IMR-90 (cell line): ENCODE results near the gene GBX2. TPM values are rescaled to one million over a fixed set of nuclear protein-coding genes. Genes with fewer than 3 reads are reported as not detected.

Source experiments
- ATAC-seq: fragments of 200-7000 bp; cut with Tn5 transposase; 2 replicates; pipeline ENCODE4 v1.9.1; 2020; ENCODE audit warnings: low read depth, mild to moderate bottlenecking, moderate library complexity
- BruUV-seq: library from RNA; stranded (reverse); fragments of 400-500 nt; replicated peaks from 2 replicates; lab custom pipeline; 2021; lab: Mats Ljungman, UMichigan
- CTCF ChIA-PET: fragments of 300-600 bp; formaldehyde crosslinking; extraction: SDS; loops from one replicate; lab custom pipeline; 2021; ENCODE audit warnings: antibody characterized with exemption; lab: Yijun Ruan, JAX
- POLR2A ChIA-PET: fragments of 300-600 bp; sonication (Branson Sonifier 250); formaldehyde crosslinking; loops from one replicate; lab custom pipeline; 2022; ENCODE audit warnings: antibody characterized with exemption; ENCODE audit not compliant: unreplicated experiment; lab: Charles Lee
- DNase-seq: peaks from one replicate; pipeline ENCODE4 v3.0.0; 2013
- H2AFZ ChIP-seq: replicated peaks from 2 replicates; pipeline ENCODE3; 2013; ENCODE audit warnings: low read length, mild to moderate bottlenecking; ENCODE audit not compliant: poor library complexity
- H2AK5ac ChIP-seq: 2 replicates; pipeline ENCODE4 v1.6.1; 2013; ENCODE audit warnings: low read depth, low read length, inconsistent platforms
- H2AK9ac ChIP-seq: replicated peaks from 2 replicates; pipeline ENCODE3; 2013; ENCODE audit warnings: mild to moderate bottlenecking, low read depth, low read length, moderate library complexity; ENCODE audit not compliant: poor library complexity
- H2BK120ac ChIP-seq: 2 replicates; pipeline ENCODE4 v1.6.1; 2013; ENCODE audit warnings: low read depth, low read length, inconsistent platforms
- H2BK15ac ChIP-seq: 3 replicates; pipeline ENCODE4 v1.6.1; 2013; ENCODE audit warnings: low read depth, low read length, inconsistent platforms
- H2BK20ac ChIP-seq: 2 replicates; pipeline ENCODE4 v1.6.1; 2013; ENCODE audit warnings: low read depth, mild to moderate bottlenecking, inconsistent platforms, low read length, moderate library complexity
- H2BK5ac ChIP-seq: 2 replicates; pipeline ENCODE4 v1.6.1; 2013; ENCODE audit warnings: mild to moderate bottlenecking, low read depth, low read length, inconsistent platforms; ENCODE audit not compliant: poor library complexity, severe bottlenecking
- H3K14ac ChIP-seq: replicated peaks from 2 replicates; pipeline ENCODE4 v1.6.1; 2013; ENCODE audit warnings: low read depth, low read length, inconsistent platforms
- H3K18ac ChIP-seq: 2 replicates; pipeline ENCODE4 v1.6.1; 2013; ENCODE audit warnings: low read depth, low read length, control low read depth
- H3K23ac ChIP-seq: 2 replicates; pipeline ENCODE4 v1.6.1; 2013; ENCODE audit warnings: low read depth, low read length, inconsistent platforms
- H3K27ac ChIP-seq: 2 replicates; pipeline ENCODE4 v1.5.1; 2013; ENCODE audit warnings: mild to moderate bottlenecking, control low read depth, low read length; ENCODE audit not compliant: insufficient read depth
- H3K27me3 ChIP-seq: 2 replicates; pipeline ENCODE4 v1.6.1; 2013; ENCODE audit warnings: low read length; ENCODE audit not compliant: control insufficient read depth, insufficient read depth
- H3K36me3 ChIP-seq: 2 replicates; pipeline ENCODE4 v1.6.1; 2013; ENCODE audit warnings: low read length, mixed read lengths; ENCODE audit not compliant: control insufficient read depth, insufficient read depth
- H3K4ac ChIP-seq: 2 replicates; pipeline ENCODE4 v1.6.1; 2013; ENCODE audit warnings: low read depth, low read length, inconsistent platforms
- H3K4me1 ChIP-seq: 2 replicates; pipeline ENCODE4 v1.6.1; 2013; ENCODE audit warnings: low read length, mixed read lengths; ENCODE audit not compliant: control insufficient read depth, insufficient read depth
- H3K4me2 ChIP-seq: 2 replicates; pipeline ENCODE4 v1.6.1; 2013; ENCODE audit warnings: low read depth, mild to moderate bottlenecking, control low read depth, low read length, moderate library complexity
- H3K4me3 ChIP-seq: 2 replicates; pipeline ENCODE4 v1.5.1; 2013; ENCODE audit warnings: low read depth, mild to moderate bottlenecking, control low read depth, low read length, moderate library complexity; ENCODE audit not compliant: insufficient read depth
- H3K56ac ChIP-seq: 2 replicates; pipeline ENCODE4 v1.6.1; 2013; ENCODE audit warnings: low read length, inconsistent platforms; ENCODE audit not compliant: insufficient read depth; ENCODE audit errors: extremely low read depth
- H3K79me1 ChIP-seq, 2 experiments: 2 replicates each; pipeline ENCODE4 v1.6.1; 2013; ENCODE audit warnings: low read length in 2 of 2, inconsistent platforms in 1 of 2, low read depth in 1 of 2
- H3K9ac ChIP-seq: 2 replicates; pipeline ENCODE4 v1.6.1; 2013; ENCODE audit warnings: low read depth, low read length, control low read depth
- H3K9me1 ChIP-seq: 2 replicates; pipeline ENCODE4 v1.6.1; 2013; ENCODE audit warnings: low read length, inconsistent platforms; ENCODE audit not compliant: insufficient read depth
- H3K9me3 ChIP-seq: 2 replicates; pipeline ENCODE4 v1.6.1; 2013; ENCODE audit warnings: low read length; ENCODE audit not compliant: control insufficient read depth, insufficient read depth
- H4K20me1 ChIP-seq: 2 replicates; pipeline ENCODE4 v1.6.1; 2013; ENCODE audit warnings: low read length, inconsistent platforms; ENCODE audit not compliant: insufficient read depth
- H4K5ac ChIP-seq: 2 replicates; pipeline ENCODE4 v1.6.1; 2013; ENCODE audit warnings: mild to moderate bottlenecking, low read depth, low read length, control low read depth
- H4K8ac ChIP-seq, 2 experiments: 2 replicates each; pipeline ENCODE4 v1.6.1; 2013; ENCODE audit warnings: low read depth in 2 of 2, low read length in 2 of 2, control low read depth in 1 of 2, inconsistent platforms in 1 of 2
- H4K91ac ChIP-seq: 2 replicates; pipeline ENCODE4 v1.6.1; 2013; ENCODE audit warnings: low read depth, low read length, inconsistent platforms; ENCODE audit not compliant: insufficient read depth
- BHLHE40 ChIP-seq: fragments of 150-350 bp; IDR thresholded peaks from 2 replicates; pipeline ENCODE4 v1.6.1; 2016; ENCODE audit warnings: mild to moderate bottlenecking, low read depth, low read length
- CEBPB ChIP-seq: IDR thresholded peaks from 2 replicates; pipeline ENCODE4 v1.6.1; 2012; ENCODE audit warnings: low read depth, low read length, improper control_type of control experiment
- CHD1 ChIP-seq: IDR thresholded peaks from 2 replicates; pipeline ENCODE4 v1.6.1; 2012; ENCODE audit warnings: low read depth, low read length, improper control_type of control experiment
- CTCF ChIP-seq: conservative IDR thresholded peaks from 2 replicates; pipeline ENCODE4 v1.5.1; 2012; ENCODE audit warnings: mild to moderate bottlenecking, low read depth, low read length, improper control_type of control experiment
- FOS ChIP-seq: fragments of 150-350 bp; IDR thresholded peaks from 2 replicates; pipeline ENCODE4 v1.6.1; 2016; ENCODE audit warnings: low read depth, low read length
- MAFK ChIP-seq: IDR thresholded peaks from 2 replicates; pipeline ENCODE4 v1.6.1; 2012; ENCODE audit warnings: low read depth, low read length, improper control_type of control experiment
- MAZ ChIP-seq: IDR thresholded peaks from 2 replicates; pipeline ENCODE4 v1.6.1; 2012; ENCODE audit warnings: low read depth, mild to moderate bottlenecking, low read length, improper control_type of control experiment, moderate library complexity, borderline replicate concordance
- MXI1 ChIP-seq: IDR thresholded peaks from 2 replicates; pipeline ENCODE4 v1.6.1; 2012; ENCODE audit warnings: low read depth, mild to moderate bottlenecking, low read length, moderate library complexity, borderline replicate concordance
- NFE2L2 ChIP-seq: fragments of 150-350 bp; IDR thresholded peaks from 2 replicates; pipeline ENCODE4 v1.6.1; 2016; ENCODE audit warnings: low read depth, mild to moderate bottlenecking, low read length
- POLR2A ChIP-seq: IDR thresholded peaks from 2 replicates; pipeline ENCODE4 v1.6.1; 2012; ENCODE audit warnings: mild to moderate bottlenecking, low read depth, low read length
- RCOR1 ChIP-seq: IDR thresholded peaks from 2 replicates; pipeline ENCODE4 v1.6.1; 2012; ENCODE audit warnings: mild to moderate bottlenecking, low read length, improper control_type of control experiment; ENCODE audit not compliant: insufficient replicate concordance
- RFX5 ChIP-seq: IDR thresholded peaks from 2 replicates; pipeline ENCODE4 v1.8.0; 2012; ENCODE audit warnings: low read depth, mild to moderate bottlenecking, low read length, moderate library complexity
- SMC3 ChIP-seq: fragments of 150-350 bp; IDR thresholded peaks from 2 replicates; pipeline ENCODE4 v1.6.1; 2016; ENCODE audit warnings: low read depth, mild to moderate bottlenecking, antibody characterized with exemption, low read length, moderate library complexity
- WGBS, 2 experiments: methylation state at CpG; one replicate each; pipeline versions ENCODE4 v1.1.5 to v1.1.7; 2013; ENCODE audit warnings: missing lambda C conversion rate in 2 of 2; ENCODE audit not compliant: insufficient read length in 1 of 2; ENCODE audit errors: extremely low coverage in 2 of 2; 5-methylcytosine and 5-hydroxymethylcytosine counted together
- dilution Hi-C: fragments of 300-500 bp; cut with HindIII; formaldehyde crosslinking; loops from one replicate; pipeline ENCODE4 v1.14.3; 2018; ENCODE audit warnings: low sequenced_read_pairs; ENCODE audit not compliant: unreplicated experiment
- in situ Hi-C: fragments of 300-500 bp; cut with MboI; formaldehyde crosslinking; loops from 3 replicates; pipeline ENCODE4 v1.14.3; 2019; ENCODE audit warnings: low sequenced_read_pairs, inconsistent platforms, mixed read lengths
- intact Hi-C: fragments of 100-400 bp; cut with micrococcal nuclease; formaldehyde crosslinking; loops from 2 replicates; pipeline ENCODE4 v1.10.0; 2022
- polyA plus RNA-seq, 3 experiments: library from polyadenylated mRNA; depleted of rRNA; stranded (reverse); fragments of >200 nt; gene quantifications; 2 replicates each; pipeline ENCODE4 v1.2.3, GENCODE V29; 2012; ENCODE audit warnings: low replicate concordance in 1 of 3
- total RNA-seq: library from RNA; depleted of rRNA; stranded (reverse); fragments of >200 nt; gene quantifications from 2 replicates; pipeline ENCODE4 v1.2.3, GENCODE V29; 2012
- TF ChIP-seq, protein P1 (sequence below): fragments of 150-350 bp; IDR thresholded peaks from 2 replicates; pipeline ENCODE4 v1.6.1; 2016; ENCODE audit warnings: low read depth, mild to moderate bottlenecking, low read length, moderate library complexity, borderline replicate concordance
- TF ChIP-seq, protein P2 (sequence below): fragments of 150-350 bp; IDR thresholded peaks from 2 replicates; pipeline ENCODE4 v1.6.1; 2017; ENCODE audit warnings: mild to moderate bottlenecking, antibody characterized with exemption, low read length, low read depth

Gene GBX2
- total and polyA plus RNA-seq, 2 of the 4 experiments (the other 2 are of a cell fraction) = 0.10 TPM; not detected in 1

DNA sequence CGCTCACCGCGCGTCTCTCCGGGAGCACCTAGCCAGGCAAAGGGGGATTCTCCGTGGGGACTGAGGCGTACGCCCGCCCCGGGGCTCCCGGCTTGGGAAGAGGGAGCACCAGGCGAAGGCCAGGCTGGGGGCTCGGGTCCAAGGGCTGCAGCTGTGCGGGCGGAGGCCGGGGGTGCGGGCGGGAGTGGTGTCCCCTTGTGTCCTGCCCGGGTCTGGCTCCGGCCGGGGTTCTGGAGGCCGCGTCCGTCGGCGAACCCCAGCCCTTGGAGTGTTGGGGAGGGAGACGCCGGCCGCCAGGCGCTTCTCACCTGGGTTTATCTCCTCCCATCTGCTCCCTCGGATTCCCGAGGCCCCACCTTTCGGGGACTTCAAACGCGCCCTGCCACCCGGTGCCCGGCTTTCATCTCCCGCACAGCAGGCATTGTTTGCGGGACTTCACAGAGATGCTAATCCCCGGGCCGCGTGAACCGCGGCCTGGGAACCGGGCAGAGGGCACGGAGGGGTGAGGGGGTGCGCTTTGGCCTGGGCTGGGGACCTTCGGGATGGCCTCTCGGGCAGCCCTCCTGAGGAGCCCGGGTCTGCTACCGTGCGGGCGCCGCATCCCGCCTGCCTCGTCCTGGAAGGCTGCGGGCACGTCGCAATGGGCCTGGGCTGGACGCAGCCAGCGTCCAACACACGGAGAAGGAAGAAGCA lies 5.0 kb upstream of the GBX2 start:
- no peak overlapping the region for H3K27ac ChIP-seq
- H2BK15ac ChIP-seq = no peak overlapping the region
- H3K4me2 ChIP-seq = no peak overlapping the region
- no peak overlapping the region for H2BK120ac ChIP-seq
- H3K4ac ChIP-seq = no peak overlapping the region
- POLR2A ChIA-PET = no interaction called here
- no peak for DNase-seq
- WGBS, 2 experiments = 9% methylated on average over 13 of the region's 62 CpGs; no CpG with 5 or more reads in 1 of the 2 experiments
- intact Hi-C loops = loop anchor here (10.0 kb wide), 1 partner anchor 228 kb away; no protein-coding TSS in a partner anchor
- no peak overlapping the region for H3K9ac ChIP-seq
- H3K9me3 ChIP-seq = peaks cover 8% of the 10 kb centered on the region; the same call in 1 of the 2 replicates
- H4K91ac ChIP-seq = no peak overlapping the region
- no peak overlapping the region for H3K56ac ChIP-seq
- in situ Hi-C loops = loop anchor here (25.0 kb wide), 1 partner anchor 561 kb away; no protein-coding TSS in a partner anchor
- H3K4me1 ChIP-seq = no peaks in the 10 kb centered on the region; the same call in 1 of the 2 replicates
- H3K79me1 ChIP-seq = no peaks in the 10 kb centered on the region
- H3K4me3 ChIP-seq = no peak overlapping the region
- peaks cover 70% of the 10 kb centered on the region for H3K27me3 ChIP-seq
- H2BK5ac ChIP-seq = no peak overlapping the region
- dilution Hi-C loops = no loop called here
- no peaks in the 10 kb centered on the region for H3K9me1 ChIP-seq
- CTCF ChIA-PET = no interaction called here
- TF ChIP-seq RCOR1 (no peak), SMC3 (no peak), POLR2A (no peak), MXI1 (no peak), CHD1 (no peak), MAFK (no peak), NFE2L2 (no peak), CTCF (no peak), MAZ (no peak), RFX5 (no peak), FOS (no peak), BHLHE40 (no peak), CEBPB (no peak)
- TF ChIP-seq, protein P1, sequence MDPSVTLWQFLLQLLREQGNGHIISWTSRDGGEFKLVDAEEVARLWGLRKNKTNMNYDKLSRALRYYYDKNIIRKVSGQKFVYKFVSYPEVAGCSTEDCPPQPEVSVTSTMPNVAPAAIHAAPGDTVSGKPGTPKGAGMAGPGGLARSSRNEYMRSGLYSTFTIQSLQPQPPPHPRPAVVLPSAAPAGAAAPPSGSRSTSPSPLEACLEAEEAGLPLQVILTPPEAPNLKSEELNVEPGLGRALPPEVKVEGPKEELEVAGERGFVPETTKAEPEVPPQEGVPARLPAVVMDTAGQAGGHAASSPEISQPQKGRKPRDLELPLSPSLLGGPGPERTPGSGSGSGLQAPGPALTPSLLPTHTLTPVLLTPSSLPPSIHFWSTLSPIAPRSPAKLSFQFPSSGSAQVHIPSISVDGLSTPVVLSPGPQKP = no peak
- TF ChIP-seq, protein P2, sequence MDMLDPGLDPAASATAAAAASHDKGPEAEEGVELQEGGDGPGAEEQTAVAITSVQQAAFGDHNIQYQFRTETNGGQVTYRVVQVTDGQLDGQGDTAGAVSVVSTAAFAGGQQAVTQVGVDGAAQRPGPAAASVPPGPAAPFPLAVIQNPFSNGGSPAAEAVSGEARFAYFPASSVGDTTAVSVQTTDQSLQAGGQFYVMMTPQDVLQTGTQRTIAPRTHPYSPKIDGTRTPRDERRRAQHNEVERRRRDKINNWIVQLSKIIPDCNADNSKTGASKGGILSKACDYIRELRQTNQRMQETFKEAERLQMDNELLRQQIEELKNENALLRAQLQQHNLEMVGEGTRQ = no peak
- H3K18ac ChIP-seq = no peak overlapping the region
- no peak overlapping the region for H3K14ac ChIP-seq
- H4K5ac ChIP-seq = no peak overlapping the region
- no peak overlapping the region for H4K8ac ChIP-seq
- H2AK9ac ChIP-seq = no peak overlapping the region
- H2AFZ ChIP-seq = no peak overlapping the region
- ATAC-seq = no peak
- no peak overlapping the region for H3K23ac ChIP-seq
- H3K36me3 ChIP-seq = no peaks in the 10 kb centered on the region
- no peak overlapping the region for H2BK20ac ChIP-seq
- no peak overlapping the region for H2AK5ac ChIP-seq
- no peaks in the 10 kb centered on the region; the same call in 1 of the 2 replicates for H4K20me1 ChIP-seq
- no TSS peak for BruUV-seq
